ENCODE data around the gene CYREN. TPM values are rescaled to one million over a fixed set of nuclear protein-coding genes. Genes with fewer than 3 reads are reported as not detected.
"Not testable (repeated sequence)": the region's sequence is repeated elsewhere in the genome, so short reads cannot be mapped to it uniquely, and the experiment has no call there.

Gene CYREN
- total RNA-seq, 2 experiments from 2014 or later, result 14.0 to 15.8 TPM

GRCh38 chr7:135177028-135177696 is 6.7 kb upstream of the CYREN start:
- ChIA-PET CTCF (no interaction called here), POLR2A (no interaction called here)
- no peak for DNase-seq
- Histone ChIP-seq H3K4me1 (ENCODE audit: insufficient read depth, low read length) (no peaks in the 10 kb centered on the region), H3K36me3 (ENCODE audit: insufficient read depth, low read length) (peaks cover 9% of the 10 kb centered on the region), H3K27me3 (ENCODE audit: control insufficient read depth in 1 of 2, insufficient read depth in 2 of 2, low read length in 2 of 2) (no peaks in the 10 kb centered on the region), H3K9me3 (ENCODE audit: control insufficient read depth in 1 of 2, insufficient read depth in 1 of 2, low read length in 2 of 2) (peaks cover 9 to 28% of the 10 kb centered on the region in 2 experiments), H3K27ac (ENCODE audit: low read depth in 1 of 2, low read length in 2 of 2) (no peak overlapping the region), H3K4me3 (ENCODE audit: low read length) (no peak overlapping the region)
- H3K36me3 Mint-ChIP-seq (ENCODE audit: low read depth), result peaks cover 40% of the 10 kb centered on the region
- TF ChIP-seq CTCF (IDR thresholded peaks at IDR 0.05), result no peak
- intact Hi-C loops (cut with DNase I, micrococcal nuclease), result no loop called here
- H3K4me1 Mint-ChIP-seq (ENCODE audit: low read depth), result no peaks in the 10 kb centered on the region
- H3K27ac Mint-ChIP-seq, result no peak overlapping the region
- ATAC-seq (ENCODE audit: poor library complexity), result no peak
- H3K4me3 Mint-ChIP-seq, result no peak overlapping the region
- H3K9me3 Mint-ChIP-seq, result peaks cover 13% of the 10 kb centered on the region
- no peaks in the 10 kb centered on the region for H3K27me3 Mint-ChIP-seq

GRCh38 chr7:135175931-135176330 is 5.4 kb upstream of the CYREN start:
- no peaks in the 10 kb centered on the region for H3K27me3 ChIP-seq (ENCODE audit: control insufficient read depth in 1 of 2, insufficient read depth in 2 of 2, low read length in 2 of 2)
- peaks cover 4% of the 10 kb centered on the region for H3K4me1 Mint-ChIP-seq (ENCODE audit: low read depth)
- H3K9me3 ChIP-seq (ENCODE audit: control insufficient read depth in 1 of 2, insufficient read depth in 1 of 2, low read length in 2 of 2), result peaks cover 4 to 15% of the 10 kb centered on the region in 2 experiments
- ChIA-PET CTCF (no interaction called here), POLR2A (no interaction called here)
- peaks cover 7% of the 10 kb centered on the region for H3K36me3 ChIP-seq (ENCODE audit: insufficient read depth, low read length)
- H3K27me3 Mint-ChIP-seq, result no peaks in the 10 kb centered on the region
- TF ChIP-seq CTCF (IDR thresholded peaks at IDR 0.05), result no peak
- intact Hi-C loops (cut with DNase I, micrococcal nuclease), result no loop called here
- no peak overlapping the region for H3K4me3 ChIP-seq (ENCODE audit: low read length)
- no peak for ATAC-seq (ENCODE audit: poor library complexity)
- DNase-seq, result no peak
- H3K4me1 ChIP-seq (ENCODE audit: insufficient read depth, low read length), result peaks cover 11% of the 10 kb centered on the region
- H3K4me3 Mint-ChIP-seq, result no peak overlapping the region
- H3K36me3 Mint-ChIP-seq (ENCODE audit: low read depth), result peaks cover 31% of the 10 kb centered on the region
- H3K27ac ChIP-seq (ENCODE audit: low read depth in 1 of 2, low read length in 2 of 2), result no peak overlapping the region
- H3K9me3 Mint-ChIP-seq, result peaks cover 8% of the 10 kb centered on the region
- H3K27ac Mint-ChIP-seq, result no peak overlapping the region

- peaks cover 4 to 5% of the 10 kb centered on the region in 2 experiments for H3K9me3 ChIP-seq (ENCODE audit: control insufficient read depth in 1 of 2, insufficient read depth in 1 of 2, low read length in 2 of 2)
- peaks cover 22% of the 10 kb centered on the region for H3K36me3 Mint-ChIP-seq (ENCODE audit: low read depth)
- no peaks in the 10 kb centered on the region for H3K27me3 ChIP-seq (ENCODE audit: control insufficient read depth in 1 of 2, insufficient read depth in 2 of 2, low read length in 2 of 2)
- H3K4me1 Mint-ChIP-seq (ENCODE audit: low read depth), result peaks cover 8% of the 10 kb centered on the region
- DNase-seq (no peak), ATAC-seq (ENCODE audit: poor library complexity) (no peak)
- intact Hi-C loops (cut with DNase I, micrococcal nuclease), result loop anchor here in 1 of 2 experiments (5.0 kb wide), 1 partner anchor 543 kb away; no protein-coding TSS in a partner anchor
- H3K4me3 Mint-ChIP-seq, result no peak overlapping the region
- peaks cover 4% of the 10 kb centered on the region for H3K36me3 ChIP-seq (ENCODE audit: insufficient read depth, low read length)
- TF ChIP-seq CTCF (IDR thresholded peaks at IDR 0.05), result no peak
- H3K4me1 ChIP-seq (ENCODE audit: insufficient read depth, low read length), result peaks cover 16% of the 10 kb centered on the region
- ChIA-PET CTCF (no interaction called here), POLR2A (no interaction called here)
- H3K4me3 ChIP-seq (ENCODE audit: low read length), result no peak overlapping the region
- H3K27ac Mint-ChIP-seq, result no peak overlapping the region
- H3K27ac ChIP-seq (ENCODE audit: low read depth in 1 of 2, low read length in 2 of 2), result no peak overlapping the region
- H3K9me3 Mint-ChIP-seq, result peaks cover 8% of the 10 kb centered on the region
- no peaks in the 10 kb centered on the region for H3K27me3 Mint-ChIP-seq
These were observed 4.4 kb upstream of the CYREN start for GRCh38 chr7:135174941-135175340.

- intact Hi-C loops (cut with DNase I, micrococcal nuclease), result loop anchor here in 1 of 2 experiments (5.0 kb wide), 1 partner anchor 542 kb away; no protein-coding TSS in a partner anchor
- H3K27me3 Mint-ChIP-seq; ATAC-seq (ENCODE audit: poor library complexity); DNase-seq; H3K9me3 Mint-ChIP-seq; H3K4me3 ChIP-seq (ENCODE audit: low read length); POLR2A ChIA-PET; H3K27me3 ChIP-seq (ENCODE audit: control insufficient read depth in 1 of 2, insufficient read depth in 2 of 2, low read length in 2 of 2); H3K9me3 ChIP-seq (ENCODE audit: control insufficient read depth in 1 of 2, insufficient read depth in 1 of 2, low read length in 2 of 2); H3K36me3 ChIP-seq (ENCODE audit: insufficient read depth, low read length); H3K27ac Mint-ChIP-seq; H3K27ac ChIP-seq (ENCODE audit: low read depth in 1 of 2, low read length in 2 of 2); H3K4me3 Mint-ChIP-seq: not testable (repeated sequence)
- CTCF ChIA-PET, result interaction anchor here (1.1 kb wide), 1 partner anchor 188 kb away, joined by 4 read pairs; the partner anchor contains the start of gene AGBL3
- peaks cover 25% of the 10 kb centered on the region for H3K36me3 Mint-ChIP-seq (ENCODE audit: low read depth)
- peaks cover 18% of the 10 kb centered on the region for H3K4me1 Mint-ChIP-seq (ENCODE audit: low read depth)
- peaks cover 26% of the 10 kb centered on the region for H3K4me1 ChIP-seq (ENCODE audit: insufficient read depth, low read length)
These were observed 3.4 kb upstream of the CYREN start for GRCh38 chr7:135173916-135174315.

- not testable (repeated sequence) for H3K9me3 ChIP-seq (ENCODE audit: control insufficient read depth in 1 of 2, insufficient read depth in 1 of 2, low read length in 2 of 2); H3K27ac ChIP-seq (ENCODE audit: low read depth in 1 of 2, low read length in 2 of 2); DNase-seq; H3K27me3 ChIP-seq (ENCODE audit: control insufficient read depth in 1 of 2, insufficient read depth in 2 of 2, low read length in 2 of 2); H3K27me3 Mint-ChIP-seq; H3K4me3 ChIP-seq (ENCODE audit: low read length); ATAC-seq (ENCODE audit: poor library complexity); H3K9me3 Mint-ChIP-seq
- peaks cover 21% of the 10 kb centered on the region for H3K36me3 ChIP-seq (ENCODE audit: insufficient read depth, low read length)
- peak overlapping the region; percentile 94 for H3K27ac Mint-ChIP-seq
- H3K36me3 Mint-ChIP-seq (ENCODE audit: low read depth), result peaks cover 37% of the 10 kb centered on the region
- H3K4me3 Mint-ChIP-seq, result peak overlapping the region; percentile 89
- intact Hi-C loops (cut with DNase I, micrococcal nuclease), result loop anchor here in 1 of 2 experiments (5.0 kb wide), 1 partner anchor 539 kb away; no protein-coding TSS in a partner anchor
- H3K4me1 Mint-ChIP-seq (ENCODE audit: low read depth), result peaks cover 40% of the 10 kb centered on the region
- ChIA-PET POLR2A (interaction anchor here (1.2 to 4.2 kb wide), 7 partner anchors 21 to 525 kb away, joined by 4 to 111 read pairs (median 13); partner anchors contain the start of genes AGBL3, BPGM, TMEM140 and WDR91), CTCF (interaction anchor here (0.6 to 3.8 kb wide), 14 partner anchors 17 to 714 kb away, joined by 3 to 53 read pairs (median 4); partner anchors contain the start of genes AGBL3 and TMEM140)
- H3K4me1 ChIP-seq (ENCODE audit: insufficient read depth, low read length), result peaks cover 45% of the 10 kb centered on the region
These were observed 1.2 kb upstream of the CYREN start for GRCh38 chr7:135171581-135172291.

All from CD4-positive, alpha-beta T cell (primary cell).